ENCODE measurements around the gene SPAG9.

GRCh38 chr17:51128076-51128475 is 7.4 kb upstream of the SPAG9 start:
- TF ChIP-seq CTBP1 (IDR thresholded peaks at IDR 0.05; ENCODE audit: borderline replicate concordance) (no peak), FOXK2 (IDR thresholded peaks at IDR 0.05) (no peak), HDGF (IDR thresholded peaks at IDR 0.05; ENCODE audit: borderline replicate concordance) (no peak), LEF1 (IDR thresholded peaks at IDR 0.05; ENCODE audit: borderline replicate concordance) (no peak), FOXA1 (IDR thresholded peaks at IDR 0.05) (no peak), NFRKB (IDR thresholded peaks at IDR 0.05) (no peak), FOXM1 (IDR thresholded peaks at IDR 0.05; ENCODE audit: borderline replicate concordance) (no peak)

All from HEK293T (cell line).